GM08714 (cell line): ENCODE results near the gene IL12A.

Experiments used
- H3K4me3 ChIP-seq: fragments of 200-500 bp; sonication (Bioruptor generic); 2 replicates; pipeline ENCODE4 v1.5.1; 2014; ENCODE audit warnings: mild to moderate bottlenecking, low read length, inconsistent platforms
- ZNF274 ChIP-seq: IDR thresholded peaks from 2 replicates; pipeline ENCODE4 v1.6.1; 2012; ENCODE audit warnings: mild to moderate bottlenecking, low read depth, low read length

IL12A gene

DNA sequence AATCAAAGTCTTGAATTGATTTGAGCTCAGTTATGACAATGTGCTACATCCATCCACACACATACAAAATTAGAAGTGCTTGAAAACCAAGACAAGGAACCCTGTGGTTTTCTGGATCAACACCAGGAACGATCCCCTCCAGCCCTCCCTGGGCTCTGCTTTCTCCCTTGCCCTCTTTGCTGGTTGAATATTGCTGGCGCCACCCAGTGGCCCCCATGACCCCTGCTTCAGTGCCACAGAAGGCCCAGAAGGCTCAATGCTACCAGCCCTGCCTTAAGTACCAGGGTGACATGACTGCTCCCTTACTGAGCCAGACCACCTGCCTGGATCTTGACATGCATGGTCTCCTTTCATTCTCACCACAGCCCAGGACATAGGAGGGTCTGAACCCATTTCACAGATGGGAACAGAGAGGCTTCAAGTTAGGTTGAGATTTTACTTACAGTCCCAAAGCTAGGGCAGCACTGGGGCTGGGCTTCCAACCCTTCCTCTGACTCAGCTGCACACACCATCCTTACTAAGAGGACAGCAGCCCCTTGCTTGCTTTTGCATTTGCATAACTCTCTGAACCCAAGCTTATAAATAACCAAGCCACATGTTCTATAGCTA is 15.0 kb downstream of the IL12A start:
- TF ChIP-seq ZNF274, result no peak
- H3K4me3 ChIP-seq, result no peak overlapping the region

DNA sequence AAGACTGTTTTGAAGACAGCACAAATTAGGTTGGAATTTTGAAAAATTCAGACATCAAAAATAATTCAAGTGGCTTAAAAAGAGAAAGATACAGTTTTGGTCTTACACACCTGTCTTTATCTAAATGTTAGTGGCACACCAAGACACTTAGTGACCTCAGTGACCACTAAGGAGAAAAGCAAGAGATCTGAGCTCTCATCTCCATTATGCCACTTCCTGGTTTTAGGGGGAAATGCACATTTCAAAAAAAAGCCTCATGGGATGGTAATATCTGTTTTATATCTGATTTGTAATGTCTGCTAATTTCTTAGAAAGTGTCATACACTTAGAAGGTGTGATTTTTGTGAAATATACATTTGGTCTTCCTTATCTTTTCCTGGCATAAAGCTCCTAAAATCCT is 16.4 kb downstream of the IL12A start:
- no peak for TF ChIP-seq ZNF274
- H3K4me3 ChIP-seq, result no peak overlapping the region

DNA sequence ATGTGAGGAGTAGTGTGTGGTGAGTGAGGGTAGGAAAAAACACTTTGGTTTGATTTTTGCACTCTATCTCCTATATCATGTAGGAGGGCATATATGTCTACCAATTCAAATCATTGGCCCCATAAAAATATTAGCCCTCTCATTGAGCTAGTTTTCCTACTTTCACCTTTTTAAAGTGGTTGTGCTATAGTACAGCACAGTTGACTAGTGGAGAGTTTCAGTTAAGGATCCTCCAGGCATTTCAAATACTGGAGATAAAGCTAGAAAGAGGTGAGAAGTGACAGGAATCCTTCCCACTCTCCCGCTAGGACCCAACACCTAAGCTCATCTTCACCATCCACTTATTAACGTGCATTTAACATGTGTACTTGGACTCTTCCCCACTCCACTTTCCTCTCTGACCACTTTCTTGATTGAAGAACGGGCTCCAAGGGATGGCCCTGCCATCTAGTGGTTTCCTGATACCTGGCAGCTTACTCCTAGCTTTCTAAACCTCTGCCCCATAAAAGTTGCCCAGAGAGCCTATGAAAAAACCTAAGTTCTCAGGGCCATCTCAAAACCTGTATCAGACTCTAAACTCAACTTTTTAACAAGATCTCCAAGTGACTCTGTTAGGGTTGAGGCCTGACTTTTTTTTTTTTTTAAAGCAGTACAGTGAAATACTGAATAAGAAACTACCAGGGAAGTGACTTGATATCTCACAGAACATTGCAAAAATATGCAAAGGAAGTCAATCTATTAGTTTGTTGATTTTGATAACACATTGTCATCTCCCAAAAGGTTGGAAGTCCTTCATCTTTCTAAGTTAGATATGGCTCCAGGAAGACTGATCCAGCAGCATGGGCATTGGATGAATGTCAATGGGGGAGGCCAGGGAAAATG is 17.9 kb downstream of the IL12A start:
- H3K4me3 ChIP-seq, result no peak overlapping the region
- no peak for TF ChIP-seq ZNF274

DNA sequence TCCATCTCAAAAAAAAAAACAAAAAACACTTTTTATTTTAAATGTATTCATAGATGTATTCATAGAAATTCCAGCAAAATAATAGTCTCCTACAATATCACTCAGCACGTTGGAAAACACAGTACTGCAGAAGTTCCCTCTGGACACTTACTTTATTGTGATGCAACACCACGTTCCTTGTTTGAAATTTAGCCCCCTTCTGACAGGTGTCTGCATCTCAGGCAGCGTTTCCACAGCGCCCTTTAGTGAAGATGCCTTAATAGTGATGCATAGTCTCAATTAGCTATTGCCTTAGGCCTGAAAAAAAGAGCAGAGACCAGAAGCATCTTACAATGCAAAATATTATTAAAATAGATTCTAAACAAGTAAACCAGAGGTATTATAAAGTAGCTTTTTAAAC is 20.3 kb downstream of the IL12A start:
- no peak overlapping the region for H3K4me3 ChIP-seq

DNA sequence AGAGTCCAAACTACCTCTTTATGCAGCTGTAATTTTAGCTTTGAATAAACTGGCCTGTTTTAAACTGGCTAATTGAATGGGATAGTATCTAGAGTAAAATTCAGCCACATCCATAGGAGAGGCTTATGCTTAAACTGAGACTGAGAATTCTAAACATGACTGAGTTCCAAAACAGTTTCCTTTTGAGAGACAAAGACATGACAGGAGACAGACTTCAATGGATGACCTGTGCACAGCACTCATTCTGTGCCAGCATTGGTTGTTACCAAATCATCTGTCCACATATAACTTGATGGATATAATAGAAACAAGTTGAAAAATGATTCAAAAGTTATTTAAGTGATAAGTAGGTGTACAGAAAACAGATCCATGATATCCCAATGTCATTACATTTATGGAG is 20.9 kb downstream of the IL12A start:
- no peak for TF ChIP-seq ZNF274
- H3K4me3 ChIP-seq, result no peak overlapping the region

More for the DNA sequence above, 20.3 kb downstream of the IL12A start:
- TF ChIP-seq ZNF274, result no peak

DNA sequence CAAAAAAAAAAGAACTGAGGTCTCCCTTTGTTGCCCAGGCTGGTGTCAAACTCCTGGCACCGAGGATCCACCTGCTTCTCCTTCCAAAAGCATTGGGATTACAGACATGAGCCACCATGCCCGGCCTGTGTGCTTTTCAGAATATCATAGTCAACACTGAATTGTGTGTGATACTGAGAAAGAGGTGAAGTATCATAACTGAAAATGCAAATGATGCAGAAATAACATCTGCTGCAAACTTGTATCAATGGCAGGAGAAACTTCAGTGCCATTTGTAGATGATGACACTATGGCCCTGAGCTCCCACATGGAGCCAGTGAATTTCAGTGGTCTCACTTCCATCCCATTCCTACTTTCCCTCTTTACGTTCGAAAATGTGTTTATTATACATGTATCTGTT is 21.9 kb downstream of the IL12A start:
- no peak for TF ChIP-seq ZNF274
- H3K4me3 ChIP-seq, result no peak overlapping the region; the same call in 1 of the 2 replicates

DNA sequence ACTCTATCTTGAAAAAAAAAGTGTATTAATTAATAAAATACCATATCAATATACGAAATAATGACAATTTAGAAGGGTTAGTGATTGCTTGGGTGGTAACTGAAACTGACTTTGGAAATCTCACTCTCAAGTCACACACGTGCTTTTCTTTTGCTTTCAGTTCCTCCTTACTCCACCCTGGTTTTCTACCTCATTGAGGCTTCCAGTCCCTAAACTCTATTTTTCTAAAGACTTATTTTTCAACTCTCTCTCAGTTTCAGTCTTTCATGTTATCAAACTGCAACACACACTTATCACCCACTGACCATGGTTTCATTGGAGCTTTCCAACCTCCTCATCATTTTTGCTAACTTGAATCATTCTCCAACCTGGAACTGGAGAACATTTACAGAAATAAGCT is 23.5 kb downstream of the IL12A start:
- no peak for TF ChIP-seq ZNF274
- no peak overlapping the region; the same call in 1 of the 2 replicates for H3K4me3 ChIP-seq

DNA sequence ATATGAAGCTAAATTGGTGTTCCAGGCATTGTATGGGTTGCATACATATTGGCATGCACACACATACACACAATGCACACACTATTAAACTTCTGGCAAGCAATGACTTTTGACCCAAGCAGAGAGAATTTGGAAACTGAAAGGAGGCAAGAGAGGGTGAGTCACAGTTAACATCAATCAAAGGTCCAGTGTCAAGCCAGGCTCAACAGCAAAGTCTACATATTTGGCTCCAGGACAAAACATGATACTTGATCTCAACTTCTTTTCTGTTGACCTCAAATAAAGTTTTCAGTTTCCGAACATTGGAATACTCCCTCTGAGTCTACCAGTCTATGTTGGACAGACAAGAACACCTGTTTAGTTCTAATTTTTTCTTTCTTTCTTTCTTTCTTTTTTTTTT is 28.3 kb downstream of the IL12A start:
- TF ChIP-seq ZNF274, result no peak
- no peak overlapping the region for H3K4me3 ChIP-seq

DNA sequence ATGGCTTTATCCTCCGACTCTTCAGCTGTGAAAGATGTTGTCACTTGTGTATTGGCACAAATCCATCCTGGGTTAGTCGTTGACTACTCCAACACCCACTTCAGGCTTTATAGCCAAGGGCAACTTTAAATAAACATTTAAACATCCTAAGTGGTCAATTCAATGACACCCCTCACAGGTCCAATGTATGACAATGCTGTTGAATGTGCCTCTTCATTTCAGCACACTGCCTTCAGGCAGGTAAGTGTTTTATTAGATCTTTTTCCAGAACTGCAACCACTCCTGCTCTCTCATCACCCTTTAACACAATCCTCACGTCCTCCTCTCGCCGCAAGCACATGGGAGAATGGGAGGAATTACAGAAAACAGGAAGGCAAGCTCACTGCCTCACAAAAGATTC is 30.3 kb downstream of the IL12A start:
- no peak for TF ChIP-seq ZNF274
- no peak overlapping the region for H3K4me3 ChIP-seq

DNA sequence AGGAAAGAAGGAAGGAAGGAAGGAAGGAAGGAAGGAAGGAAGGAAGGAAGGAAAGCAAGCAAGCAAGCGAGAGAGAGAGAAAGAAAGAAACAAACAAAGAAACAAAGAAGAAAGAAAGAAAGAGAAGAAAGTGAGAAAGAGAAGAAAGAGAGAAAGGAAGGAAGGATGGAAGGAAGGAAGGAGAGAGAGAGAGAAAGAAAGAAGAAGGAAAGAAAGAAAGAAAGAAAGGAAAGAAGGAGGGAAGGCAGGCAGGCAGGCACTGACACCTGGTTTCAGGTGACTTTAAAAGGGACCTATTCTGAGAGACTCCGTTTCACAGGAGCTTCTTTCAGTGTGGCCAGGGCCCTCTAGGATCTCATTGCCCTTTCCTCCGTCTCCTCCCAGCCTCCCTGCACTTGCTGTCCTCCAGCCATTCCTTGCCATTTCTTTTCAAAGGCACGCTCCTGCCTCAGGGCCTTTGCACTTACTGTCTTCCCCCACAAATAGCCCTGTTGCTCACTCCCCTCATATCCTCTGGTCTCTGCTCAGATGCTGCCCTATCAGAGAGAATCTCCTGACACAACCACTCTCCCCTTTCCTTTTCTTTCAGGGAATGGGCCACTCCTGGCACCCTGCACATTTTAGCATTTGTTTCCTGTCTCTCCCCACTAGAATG is 31.5 kb downstream of the IL12A start:
- no peak for TF ChIP-seq ZNF274
- H3K4me3 ChIP-seq, result no peak overlapping the region

DNA sequence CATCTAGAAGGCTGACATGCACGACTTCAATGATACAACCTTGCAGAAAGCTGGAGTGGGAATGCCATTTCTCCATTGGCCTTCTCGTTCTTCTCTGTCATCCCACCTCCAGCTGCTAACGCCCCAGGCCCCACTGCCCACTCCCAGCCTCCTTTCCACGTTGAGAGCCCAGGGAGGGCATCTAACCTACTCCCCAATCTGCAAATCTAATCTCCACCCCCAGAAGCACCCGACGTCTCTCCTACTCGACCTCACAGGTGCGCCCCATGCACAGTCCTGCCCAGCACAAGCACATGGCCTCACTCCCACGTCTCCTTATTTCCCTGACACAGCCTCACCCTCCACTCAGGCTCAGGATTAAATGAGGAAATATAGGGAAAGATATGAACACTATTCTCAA is 33.4 kb downstream of the IL12A start:
- no peak overlapping the region for H3K4me3 ChIP-seq
- TF ChIP-seq ZNF274, result no peak

DNA sequence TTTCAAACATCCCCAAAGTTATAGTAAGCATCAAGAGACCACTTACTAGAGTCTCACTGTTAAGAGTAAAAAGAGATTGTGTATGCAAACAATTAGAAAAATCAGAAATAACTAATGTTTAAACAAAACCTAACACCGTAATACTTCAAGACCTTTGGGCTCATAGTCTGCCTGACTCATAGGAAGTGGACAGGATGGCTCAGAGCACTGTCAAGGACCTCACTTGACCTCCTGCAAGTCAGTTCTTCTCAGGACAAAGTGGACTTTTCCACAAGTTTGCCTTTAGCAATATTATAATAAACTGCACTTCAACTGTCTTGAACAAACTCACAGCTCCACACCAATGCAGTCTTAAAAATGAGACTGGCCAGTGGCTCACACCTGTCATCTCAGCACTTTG is 34.8 kb downstream of the IL12A start:
- H3K4me3 ChIP-seq, result no peak overlapping the region
- no peak for TF ChIP-seq ZNF274

DNA sequence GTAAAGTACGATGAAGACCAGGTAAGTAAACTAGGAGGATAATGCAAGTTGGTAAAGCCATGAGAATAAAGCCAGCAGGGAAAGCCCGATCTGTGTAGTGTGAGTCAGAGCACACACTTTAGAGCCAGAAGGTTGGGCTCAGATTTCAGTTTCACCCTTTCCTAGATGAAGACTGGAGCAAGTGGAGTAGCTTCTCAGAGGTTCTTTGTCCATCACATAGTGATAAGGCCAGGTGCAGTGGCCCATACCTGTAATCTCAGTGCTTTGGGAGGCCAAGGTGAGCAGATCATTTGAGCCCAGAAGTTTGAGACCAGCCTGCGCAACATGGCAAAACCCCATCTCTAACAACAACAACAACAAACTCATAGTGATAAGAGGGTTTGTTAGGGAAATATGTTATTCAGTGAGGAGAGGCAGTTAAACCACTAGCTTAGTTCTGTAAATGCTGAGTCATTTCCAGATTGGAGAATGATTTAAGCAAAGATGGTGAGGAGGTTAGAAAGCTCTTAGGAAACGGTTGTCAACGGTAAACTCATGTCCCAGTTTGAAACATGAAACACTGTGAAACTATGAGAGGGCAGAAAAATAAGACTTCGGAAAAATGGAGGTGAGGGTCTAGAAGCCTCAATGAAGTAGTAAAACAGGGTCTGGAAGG is 39.0 kb downstream of the IL12A start:
- peak overlapping the region; percentile 4; the same call in 1 of the 2 replicates for H3K4me3 ChIP-seq
- TF ChIP-seq ZNF274, result no peak

DNA sequence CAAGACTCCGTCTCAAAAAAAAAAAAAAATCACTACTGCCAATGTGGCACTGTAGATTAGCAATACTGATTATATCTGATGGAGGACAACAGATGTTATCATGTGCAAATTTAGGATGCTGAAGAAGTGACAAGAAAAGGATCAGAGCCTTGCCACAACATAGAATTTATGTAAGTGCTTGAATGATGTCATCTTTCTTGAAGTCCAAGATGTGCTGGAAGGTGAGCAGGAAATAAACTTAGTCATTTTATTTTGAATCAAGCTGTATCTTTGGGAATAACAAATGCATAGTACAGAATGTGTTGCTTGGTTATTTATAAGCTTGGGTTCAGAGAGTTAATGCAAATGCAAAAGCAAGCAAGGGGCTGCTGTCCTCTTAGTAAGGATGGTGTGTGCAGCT is 47.1 kb downstream of the IL12A start:
- TF ChIP-seq ZNF274, result no peak
- H3K4me3 ChIP-seq, result no peak overlapping the region
